Mammary epithelial cell (primary cell): ENCODE results near the gene ZEB2.

Experiments used
- EZH2 ChIP-seq: IDR thresholded peaks from 2 replicates; pipeline ENCODE4 v1.6.1; 2012; ENCODE audit warnings: low read length, inconsistent platforms, borderline replicate concordance
- TF ChIP-seq, protein P1 (sequence below), 2 donors: IDR thresholded peaks in 1 of 2; conservative IDR thresholded peaks in 1 of 2; 2 replicates each; pipeline ENCODE4 v1.5.1; 2011 to 2012; ENCODE audit warnings: inconsistent platforms in 2 of 2, low read length in 2 of 2, mild to moderate bottlenecking in 2 of 2, control low read depth in 1 of 2, low read depth in 1 of 2; ENCODE audit not compliant: insufficient read depth in 1 of 2; ENCODE audit errors: extremely low read depth in 1 of 2

DNA sequence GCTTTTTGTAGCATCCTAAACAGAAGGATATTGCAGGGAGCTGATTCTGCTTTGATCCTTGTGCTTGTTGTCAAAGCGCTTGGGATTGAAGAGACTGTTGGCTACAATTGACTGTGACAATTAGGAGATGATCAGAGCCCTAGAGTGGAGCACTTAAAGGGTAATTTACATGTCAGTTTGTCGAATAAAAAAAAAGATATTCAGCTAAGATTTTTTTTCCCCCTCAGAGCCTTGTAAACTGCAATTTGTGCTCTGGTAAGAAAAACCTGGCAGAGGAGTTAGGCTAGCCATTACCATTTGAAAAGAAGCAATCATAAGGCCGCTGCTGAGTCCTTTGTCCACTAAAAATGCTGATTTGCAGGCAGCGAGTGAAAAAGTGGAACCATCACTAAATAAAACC is 47.8 kb upstream of the ZEB2 start:
- TF ChIP-seq, protein P1, sequence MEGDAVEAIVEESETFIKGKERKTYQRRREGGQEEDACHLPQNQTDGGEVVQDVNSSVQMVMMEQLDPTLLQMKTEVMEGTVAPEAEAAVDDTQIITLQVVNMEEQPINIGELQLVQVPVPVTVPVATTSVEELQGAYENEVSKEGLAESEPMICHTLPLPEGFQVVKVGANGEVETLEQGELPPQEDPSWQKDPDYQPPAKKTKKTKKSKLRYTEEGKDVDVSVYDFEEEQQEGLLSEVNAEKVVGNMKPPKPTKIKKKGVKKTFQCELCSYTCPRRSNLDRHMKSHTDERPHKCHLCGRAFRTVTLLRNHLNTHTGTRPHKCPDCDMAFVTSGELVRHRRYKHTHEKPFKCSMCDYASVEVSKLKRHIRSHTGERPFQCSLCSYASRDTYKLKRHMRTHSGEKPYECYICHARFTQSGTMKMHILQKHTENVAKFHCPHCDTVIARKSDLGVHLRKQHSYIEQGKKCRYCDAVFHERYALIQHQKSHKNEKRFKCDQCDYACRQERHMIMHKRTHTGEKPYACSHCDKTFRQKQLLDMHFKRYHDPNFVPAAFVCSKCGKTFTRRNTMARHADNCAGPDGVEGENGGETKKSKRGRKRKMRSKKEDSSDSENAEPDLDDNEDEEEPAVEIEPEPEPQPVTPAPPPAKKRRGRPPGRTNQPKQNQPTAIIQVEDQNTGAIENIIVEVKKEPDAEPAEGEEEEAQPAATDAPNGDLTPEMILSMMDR (conservative IDR thresholded peaks at IDR 0.05 in 1 of 2, IDR thresholded peaks at IDR 0.05 in 1 of 2; ENCODE audit: extremely low read depth in 1 of 2, insufficient read depth in 1 of 2, low read depth in 1 of 2, low read length in 2 of 2): no peak
- TF ChIP-seq EZH2: no peak
